Measurements from ENCODE around the gene SLC1A1.

SLC1A1 gene

DNA sequence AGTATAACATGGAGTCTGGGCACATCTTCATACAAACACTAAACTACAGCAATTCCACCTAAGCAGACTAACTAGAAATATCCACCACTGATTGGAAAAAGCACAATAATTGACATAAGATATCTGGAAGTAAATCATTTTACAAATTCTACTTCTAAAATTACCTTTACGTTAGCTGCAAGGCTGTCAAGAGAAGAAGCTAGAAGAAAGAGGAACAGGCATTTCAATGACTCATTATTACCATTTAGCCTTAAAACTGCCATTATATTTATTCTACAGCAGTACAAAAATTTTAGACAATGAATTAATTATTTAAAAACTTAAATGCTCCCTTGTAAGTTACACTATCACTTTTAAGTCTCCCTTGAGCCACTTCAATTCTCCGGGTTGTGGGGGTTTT lies 128.4 kb downstream of the SLC1A1 start:
- no peak for DNase-seq (ENCODE audit: low read depth in 3 of 3)

- DNase-seq (ENCODE audit: low read depth in 3 of 3): no peak
These were observed 129.9 kb downstream of the SLC1A1 start for GRCh38 chr9:4620057-4620765.

DNA sequence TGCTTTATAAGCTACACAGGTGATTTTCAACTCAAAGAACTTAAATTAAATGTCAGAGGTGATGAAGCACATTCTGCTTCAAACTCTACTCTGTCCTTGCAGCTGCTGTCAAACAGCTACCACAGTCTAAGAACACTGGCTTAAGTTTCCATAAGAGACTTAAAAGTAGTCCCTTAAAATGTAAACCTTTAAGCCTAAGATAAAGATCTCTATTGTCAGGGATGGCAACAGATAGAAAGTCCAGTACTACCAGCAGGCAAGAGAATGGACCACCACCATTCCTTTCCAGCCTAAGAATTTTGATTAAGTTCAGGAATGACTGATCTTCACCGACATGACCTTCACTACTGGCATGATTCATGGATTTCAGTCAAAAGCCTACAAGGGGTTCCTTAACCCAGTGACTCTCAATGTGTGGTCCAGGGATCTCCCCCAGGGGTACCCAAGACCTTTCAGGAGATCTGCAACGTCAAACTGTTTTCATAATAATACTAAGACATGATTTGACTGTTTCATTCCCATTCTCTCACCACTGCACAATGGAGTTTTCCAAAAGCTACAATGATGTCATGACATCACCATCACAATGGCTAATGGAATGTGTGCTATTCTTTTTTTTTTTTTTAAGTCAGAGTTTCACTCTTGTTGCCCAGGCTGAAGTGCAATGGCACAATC lies 130.8 kb downstream of the SLC1A1 start:
- DNase-seq (ENCODE audit: low read depth in 3 of 3): no peak

GRCh38 chr9:4622016-4622415 lies 131.7 kb downstream of the SLC1A1 start:
- no peak for DNase-seq (ENCODE audit: low read depth in 3 of 3)

GRCh38 chr9:4630836-4631235 lies 140.6 kb downstream of the SLC1A1 start:
- no peak for DNase-seq (ENCODE audit: low read depth in 3 of 3)
